Activated CD8-positive, alpha-beta memory T cell treated with anti-CD3 and anti-CD28 coated beads, Interleukin-2, amount 50 U/mL, for 48 hours (primary cell): ENCODE data around the gene FAM53A.

ENCODE experiments used
- DNase-seq: peaks from one replicate; pipeline ENCODE4 v3.0.0-alpha.2; 2020

Gene FAM53A

GRCh38 chr4:1683736-1684505 lies at the start of gene FAM53A:
Gene FAM53A, minus strand, starts transcription at chr4:1684313. Its CDS starts 15,572 bp downstream, at chr4:1668741.
- peak; percentile 75 for DNase-seq

DNA sequence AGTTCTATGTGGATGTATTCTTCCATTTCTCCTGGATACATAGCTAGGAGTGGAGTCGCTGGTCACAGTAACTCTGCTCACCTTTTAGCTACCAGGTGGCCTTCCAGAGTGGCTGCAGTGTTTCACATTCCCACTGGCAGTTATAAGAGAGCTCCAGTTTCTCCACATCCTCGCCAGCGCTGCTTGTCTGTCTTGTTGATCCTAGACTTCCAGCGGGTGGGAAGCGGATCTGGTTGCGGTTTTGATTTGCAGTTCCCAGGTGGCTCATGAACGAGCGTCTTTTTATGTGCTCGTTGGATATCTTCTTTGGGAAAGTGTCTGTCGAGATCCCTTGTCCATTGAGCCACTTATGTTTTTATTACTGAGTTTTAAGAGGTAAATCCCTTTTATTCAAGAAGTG lies 48.8 kb upstream of the FAM53A start:
- DNase-seq, result no peak

DNA sequence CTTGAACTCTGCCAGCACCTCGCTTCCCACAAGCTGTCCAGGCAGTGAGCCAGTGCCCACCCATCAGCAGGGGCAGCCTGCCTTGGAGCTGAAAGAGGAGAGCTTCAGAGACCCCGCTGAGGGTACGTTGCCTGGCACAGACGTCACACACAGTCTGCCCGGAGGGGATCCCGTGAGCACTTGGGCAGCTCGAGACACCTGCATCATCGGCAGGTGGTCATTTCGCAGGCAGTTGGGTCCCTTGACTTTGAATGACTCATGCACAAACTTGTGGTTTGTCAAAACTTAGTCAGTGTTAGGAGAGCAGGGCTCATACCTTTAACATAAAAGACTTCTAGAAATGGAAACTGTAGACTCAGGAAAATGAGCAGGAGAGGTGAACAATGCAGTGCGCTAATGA lies 47.1 kb upstream of the FAM53A start:
- DNase-seq, result no peak

- DNase-seq, result no peak
Observed at GRCh38 chr4:1730532-1731135, 46.5 kb upstream of the FAM53A start.

GRCh38 chr4:1728061-1728980 lies 44.2 kb upstream of the FAM53A start:
- no peak for DNase-seq

DNA sequence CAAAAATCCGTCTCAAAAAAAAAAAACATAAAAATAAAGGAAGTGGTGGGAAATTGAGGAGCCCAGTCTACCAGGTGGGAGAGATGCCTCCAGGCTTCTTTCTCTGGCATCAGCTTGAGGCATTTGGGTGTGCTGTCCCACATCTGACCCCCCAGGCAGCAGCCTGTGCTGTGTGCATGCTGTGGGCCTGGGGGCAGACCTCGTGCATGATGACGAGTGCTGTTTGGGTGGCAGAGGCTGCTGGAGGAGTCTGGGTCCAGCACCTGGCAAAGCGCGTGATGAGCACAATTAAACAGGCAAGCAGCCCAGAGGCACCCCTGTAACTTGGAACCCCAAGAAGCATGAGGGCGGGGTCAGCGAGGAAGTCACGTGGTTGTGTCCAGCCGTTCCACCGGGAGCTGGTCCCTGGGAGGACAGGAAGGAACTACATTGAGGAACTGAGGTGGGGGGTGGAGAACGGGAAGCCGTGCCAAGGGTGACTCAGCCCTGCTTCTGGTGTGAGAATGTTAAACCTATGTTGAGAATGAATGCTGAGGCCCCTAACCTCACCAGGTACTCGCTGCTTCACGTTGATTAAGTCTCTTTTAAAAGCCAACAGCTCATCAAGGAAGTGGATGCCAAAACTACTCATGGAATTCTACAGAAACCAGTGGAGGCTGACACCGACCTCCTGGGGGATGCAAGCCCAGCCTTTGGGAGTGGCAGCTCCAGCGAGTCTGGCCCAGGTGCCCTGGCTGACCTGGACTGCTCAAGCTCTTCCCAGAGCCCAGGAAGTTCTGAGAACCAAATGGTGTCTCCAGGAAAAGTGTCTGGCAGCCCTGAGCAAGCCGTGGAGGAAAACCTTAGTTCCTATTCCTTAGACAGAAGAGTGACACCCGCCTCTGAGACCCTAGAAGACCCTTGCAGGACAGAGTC lies 43.3 kb upstream of the FAM53A start:
- DNase-seq, result no peak

DNA sequence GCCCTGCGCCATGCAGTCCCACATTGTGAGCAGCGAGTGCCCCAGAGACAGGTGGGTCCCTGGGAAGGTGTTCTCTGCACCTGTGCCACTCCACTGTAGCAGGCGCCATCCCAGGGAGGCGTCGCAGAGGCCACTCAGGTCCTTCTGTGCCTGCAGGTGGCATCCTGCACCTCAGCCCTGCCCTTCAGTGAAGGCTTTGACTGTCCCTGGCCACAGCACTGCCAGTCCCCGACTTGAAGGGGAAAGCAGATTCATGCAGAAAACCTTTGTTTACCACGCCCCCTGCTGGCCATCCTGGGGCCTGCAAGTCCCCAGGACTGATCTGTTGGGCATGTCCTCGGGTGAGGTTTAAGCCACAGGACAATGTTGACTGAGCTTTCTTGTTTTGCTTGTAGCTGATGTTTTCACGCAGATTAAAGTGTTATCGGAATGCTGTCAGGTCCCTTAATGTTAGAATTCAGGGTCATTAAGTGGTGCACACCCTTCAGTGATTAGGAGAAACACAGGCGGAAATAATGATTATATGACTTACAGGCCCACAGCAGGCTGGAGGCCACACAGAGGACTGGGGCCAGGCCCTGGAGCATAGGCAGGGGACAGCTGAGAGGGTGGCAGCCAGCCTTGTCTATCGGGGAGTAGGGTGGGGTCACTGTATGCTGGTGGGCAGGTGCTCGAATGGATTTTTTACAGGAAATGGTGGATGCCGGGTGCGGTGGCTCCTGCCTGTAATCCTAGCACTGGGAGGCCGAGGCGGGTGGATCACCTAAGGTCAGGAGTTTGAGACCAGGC lies 42.2 kb upstream of the FAM53A start:
- DNase-seq, result peak; percentile 97

GRCh38 chr4:1725521-1725920 lies 41.4 kb upstream of the FAM53A start:
- DNase-seq, result no peak

DNA sequence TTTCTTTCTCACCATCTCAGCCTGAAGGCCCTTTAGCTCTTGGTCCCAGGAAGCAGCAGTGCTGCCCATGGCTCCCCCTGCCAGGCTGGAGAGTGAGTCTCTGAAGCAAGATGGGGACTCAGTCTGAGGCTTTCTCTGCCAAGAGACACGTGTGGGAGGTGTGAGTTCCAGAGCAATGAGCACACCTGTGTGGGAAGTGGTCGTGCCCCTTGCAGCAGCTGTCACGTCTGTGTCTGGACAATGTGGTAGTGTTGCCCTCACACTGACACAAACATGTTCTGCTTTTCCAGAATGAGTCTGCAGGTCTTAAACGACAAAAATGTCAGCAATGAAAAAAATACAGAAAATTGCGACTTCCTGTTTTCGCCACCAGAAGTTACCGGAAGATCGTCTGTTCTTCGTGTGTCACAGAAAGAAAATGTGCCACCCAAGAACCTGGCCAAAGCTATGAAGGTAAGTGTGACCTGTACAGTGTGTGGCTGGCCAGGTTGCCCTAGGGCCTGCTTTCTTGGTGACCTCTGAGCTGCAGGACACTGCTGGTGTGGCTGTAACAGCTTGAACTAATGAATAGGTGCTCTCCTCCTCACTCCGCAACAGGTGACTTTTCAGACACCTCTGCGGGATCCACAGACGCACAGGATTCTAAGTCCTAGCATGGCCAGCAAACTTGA lies 39.2 kb upstream of the FAM53A start:
- DNase-seq, result peak; percentile 79

DNA sequence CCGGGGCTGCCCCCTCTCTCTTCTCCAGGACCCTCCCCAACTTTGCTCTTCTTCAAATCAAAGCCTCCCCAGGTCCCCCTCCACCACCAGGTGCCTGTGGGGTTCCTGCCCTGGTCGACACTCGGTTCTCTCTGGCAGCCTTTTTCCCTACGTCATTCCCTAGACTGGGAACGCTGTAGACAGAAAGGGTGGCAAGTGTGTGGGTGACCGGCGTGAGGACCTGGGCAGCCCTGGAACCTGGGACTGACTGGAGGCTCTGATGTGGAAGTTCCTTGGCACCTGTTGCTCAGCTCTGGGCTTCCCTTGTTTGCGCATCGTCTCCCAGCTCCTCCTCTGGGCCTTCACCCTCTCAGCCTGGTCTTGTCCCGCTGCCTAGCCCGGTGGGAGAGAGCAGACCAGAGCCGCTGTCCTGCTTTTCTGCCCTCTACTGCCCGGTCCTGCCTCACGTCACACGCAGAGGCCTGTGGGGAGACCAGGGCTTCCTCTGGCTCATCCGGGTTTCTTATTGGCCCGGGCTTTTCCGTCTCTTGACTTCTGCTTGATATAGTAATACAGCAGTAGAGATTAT lies 38.5 kb upstream of the FAM53A start:
- no peak for DNase-seq

DNA sequence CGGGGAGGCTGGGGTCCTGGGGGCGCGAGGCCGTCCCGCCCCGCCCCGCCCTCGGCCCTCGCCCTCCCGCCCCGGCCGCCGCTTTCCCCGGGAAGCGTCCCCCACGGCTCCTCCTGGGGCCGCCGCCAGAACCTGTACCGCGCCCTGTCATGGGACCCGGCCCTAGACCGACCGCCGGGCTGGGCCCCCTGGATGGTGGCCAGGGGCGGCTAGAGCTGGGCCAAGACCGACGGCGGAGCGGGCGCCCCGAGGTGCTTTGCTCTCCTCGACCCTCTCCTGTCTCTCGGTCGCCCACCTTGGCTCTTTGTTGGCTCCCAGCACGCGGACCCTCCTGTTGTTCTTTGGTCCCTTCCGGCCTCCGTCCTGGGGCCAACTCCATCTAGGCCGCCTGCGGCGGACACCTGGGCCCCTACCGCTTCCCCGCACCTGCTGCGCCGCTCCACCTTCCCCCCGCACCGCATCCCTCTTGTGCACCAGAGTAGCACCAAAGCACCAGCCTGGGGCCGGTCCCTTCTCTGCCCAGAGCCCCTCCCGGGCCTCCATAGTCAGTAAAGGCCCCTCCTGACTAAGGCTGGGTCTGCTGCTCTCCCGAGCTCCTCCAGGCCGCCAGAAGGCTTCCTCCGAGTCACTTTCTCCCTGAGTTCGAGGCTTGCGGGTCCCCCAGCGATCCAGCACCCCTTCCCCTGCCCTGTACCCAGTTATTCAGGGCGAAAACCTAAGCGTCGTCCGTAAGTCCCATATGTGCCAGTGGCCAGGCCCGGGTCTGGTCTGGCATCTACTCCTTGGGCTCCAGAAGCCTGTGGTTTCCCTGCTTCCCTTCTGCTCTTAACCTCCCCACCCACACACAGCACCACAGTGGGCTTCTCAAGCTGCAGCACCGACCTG lies 37.8 kb upstream of the FAM53A start:
- no peak for DNase-seq

- peak; percentile 92 for DNase-seq
Observed at GRCh38 chr4:1721003-1721665, 37.0 kb upstream of the FAM53A start, which contains the start of the genes TACC3 and TMEM129. Gene TACC3, plus strand, starts transcription at chr4:1721521. Its CDS starts 1,901 bp downstream, at chr4:1723422. Gene TMEM129, minus strand, starts transcription at chr4:1721323. Its CDS starts 486 bp downstream, at chr4:1720837.

DNA sequence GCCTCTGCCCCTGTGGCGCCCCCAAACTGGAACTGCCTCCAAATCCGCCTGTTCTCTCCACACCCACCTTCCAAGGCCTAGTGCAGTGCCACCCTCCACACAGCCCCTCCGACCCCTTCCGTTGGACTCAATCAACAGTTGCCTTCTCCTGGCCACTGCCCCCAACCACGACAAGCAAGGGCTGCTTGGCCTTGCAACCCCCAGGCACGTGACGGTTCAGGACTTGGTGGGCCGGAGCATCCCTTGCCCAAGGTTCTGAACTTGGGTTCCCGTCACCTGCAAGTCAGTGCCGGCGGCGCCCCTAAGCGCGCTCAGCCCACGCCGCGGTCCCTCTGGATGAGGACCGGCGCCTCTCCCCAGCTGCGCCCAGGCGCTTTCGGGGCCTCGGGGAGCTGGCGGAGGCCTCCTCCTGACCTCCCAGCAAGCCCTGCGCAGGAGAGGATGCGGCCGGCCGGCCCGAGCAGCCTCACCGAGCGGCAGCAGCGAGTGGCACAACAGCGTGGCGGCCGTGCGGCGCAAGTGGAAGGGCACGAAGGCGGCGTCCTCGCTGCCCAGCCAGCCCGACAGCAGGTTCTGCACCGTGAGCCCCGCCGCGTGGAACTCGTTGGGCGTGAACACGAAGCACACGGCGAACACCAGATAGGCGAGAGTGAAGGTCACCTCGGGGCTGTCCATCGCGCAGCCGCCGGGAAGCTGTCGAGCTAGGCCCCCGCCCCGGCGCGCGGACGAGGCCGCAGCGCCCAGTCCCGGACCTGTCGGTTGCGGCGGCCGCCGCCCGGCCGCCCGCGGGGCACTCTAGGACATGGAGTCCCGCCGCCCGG lies 36.3 kb upstream of the FAM53A start:
- peak; percentile 77 for DNase-seq

GRCh38 chr4:1718095-1718850 lies 34.2 kb upstream of the FAM53A start:
- no peak for DNase-seq

DNA sequence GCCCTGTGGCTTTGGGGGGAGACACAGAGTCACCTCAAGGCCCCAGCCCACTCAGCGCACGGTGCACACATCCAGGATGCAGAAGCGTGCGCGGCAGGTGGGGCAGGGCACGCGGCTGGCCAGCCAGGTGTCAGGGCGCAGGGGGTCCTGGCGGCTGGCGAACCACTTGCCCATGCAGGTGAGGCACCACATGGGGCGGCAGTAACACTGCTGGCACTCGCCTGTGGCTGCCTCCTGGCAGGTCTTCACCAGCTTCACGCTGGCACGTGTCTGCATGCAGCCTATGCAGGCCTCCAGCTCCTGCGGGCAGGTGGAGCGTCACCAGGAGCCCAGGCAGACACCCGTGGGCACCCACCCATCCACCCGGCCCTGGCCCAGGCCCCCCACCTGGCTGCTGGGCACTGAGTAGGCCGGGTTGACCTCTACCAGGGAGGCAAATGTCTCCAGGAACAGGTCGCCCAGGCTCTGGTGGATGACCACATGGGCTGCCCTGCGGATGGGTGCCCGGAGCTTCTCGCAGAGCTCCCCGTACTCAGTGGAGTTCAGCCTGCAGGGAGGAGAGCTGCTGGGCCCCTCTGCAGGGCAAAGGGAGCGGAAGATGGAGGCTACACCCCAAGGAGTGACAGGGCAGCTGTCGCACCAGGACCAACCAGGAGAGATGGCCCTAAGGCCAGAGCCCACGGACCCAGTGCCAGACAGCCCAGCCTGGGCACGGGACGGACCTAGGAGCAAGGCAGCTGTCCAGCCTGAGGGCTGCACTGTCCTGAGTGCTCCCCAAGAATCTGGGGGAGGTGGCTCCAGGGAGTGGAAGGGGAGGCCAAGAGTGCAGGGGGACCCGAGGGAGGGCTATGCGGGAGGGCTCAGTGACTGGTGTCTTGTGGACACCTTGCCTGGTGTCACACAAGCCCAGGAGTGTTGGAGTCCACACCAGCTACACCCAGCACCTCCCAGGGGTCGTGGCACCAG lies 33.3 kb upstream of the FAM53A start:
- DNase-seq, result no peak
